Panc1 (cell line): ENCODE data around the gene UCMA.

ENCODE experiments used
- POLR2AphosphoS5 ChIP-seq: IDR thresholded peaks from 2 replicates; pipeline ENCODE4 v1.6.1; 2012; ENCODE audit warnings: mild to moderate bottlenecking, low read depth, low read length, moderate library complexity
- REST ChIP-seq, 2 experiments: IDR thresholded peaks; 2 replicates each; pipeline ENCODE4 v1.6.1; 2011 to 2012; ENCODE audit warnings: low read depth in 2 of 2, control low read depth in 1 of 2, low read length in 1 of 2, mild to moderate bottlenecking in 1 of 2, moderate library complexity in 1 of 2; ENCODE audit not compliant: insufficient read depth in 1 of 2

DNA sequence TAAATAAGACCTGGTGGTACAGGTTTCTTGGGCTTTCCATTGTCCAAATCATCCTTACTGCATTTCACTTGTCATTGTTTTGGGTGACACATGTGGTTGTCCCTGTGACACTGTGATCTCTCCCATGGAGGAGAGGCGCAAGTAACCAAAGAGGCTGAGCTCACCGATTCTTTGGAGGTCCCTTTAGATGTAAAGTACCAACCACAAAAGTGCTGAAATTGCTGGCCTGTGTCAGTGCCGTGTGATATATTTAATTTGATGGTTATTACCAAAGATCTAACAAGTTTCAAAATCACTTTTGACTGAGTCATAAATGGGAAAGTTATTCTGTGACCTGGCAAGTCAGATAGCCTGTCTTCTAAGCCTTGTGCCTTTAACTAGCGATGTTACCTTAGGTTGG lies 53.4 kb downstream of the UCMA start:
- TF ChIP-seq POLR2AphosphoS5 (no peak), REST (IDR thresholded peaks at IDR 0.05; ENCODE audit: insufficient read depth in 1 of 2, low read depth in 2 of 2, low read length in 1 of 2) (no peak)
